ENCODE results near the gene SLC5A5. TPM values are rescaled to one million over a fixed set of nuclear protein-coding genes. Genes with fewer than 3 reads are reported as not detected.

The SLC5A5 gene
- not detected for polyA plus RNA-seq

DNA sequence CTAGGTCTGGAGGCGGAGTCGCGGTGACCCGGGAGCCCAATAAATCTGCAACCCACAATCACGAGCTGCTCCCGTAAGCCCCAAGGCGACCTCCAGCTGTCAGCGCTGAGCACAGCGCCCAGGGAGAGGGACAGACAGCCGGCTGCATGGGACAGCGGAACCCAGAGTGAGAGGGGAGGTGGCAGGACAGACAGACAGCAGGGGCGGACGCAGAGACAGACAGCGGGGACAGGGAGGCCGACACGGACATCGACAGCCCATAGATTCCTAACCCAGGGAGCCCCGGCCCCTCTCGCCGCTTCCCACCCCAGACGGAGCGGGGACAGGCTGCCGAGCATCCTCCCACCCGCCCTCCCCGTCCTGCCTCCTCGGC, at the start of gene SLC5A5:
Gene SLC5A5, plus strand, starts transcription at position 68 of the 373 bp plus-strand sequence. CDS start 375 bp downstream, outside the sequence.
- Mint-ChIP-seq H3K27me3 (peaks cover 15% of the 10 kb centered on the region), H3K27ac (peak within 1 kb of the TSS in 2 of 3 donors; percentile 32 to 50), H3K36me3 (no peaks in the 10 kb centered on the region), H3K4me1 (peaks cover 0 to 2% (median 1%) of the 10 kb centered on the region in 3 donors), H3K9me3 (no peaks in the 10 kb centered on the region), H3K4me3 (peak within 1 kb of the TSS; percentile 30 to 81 (median 60))

DNA sequence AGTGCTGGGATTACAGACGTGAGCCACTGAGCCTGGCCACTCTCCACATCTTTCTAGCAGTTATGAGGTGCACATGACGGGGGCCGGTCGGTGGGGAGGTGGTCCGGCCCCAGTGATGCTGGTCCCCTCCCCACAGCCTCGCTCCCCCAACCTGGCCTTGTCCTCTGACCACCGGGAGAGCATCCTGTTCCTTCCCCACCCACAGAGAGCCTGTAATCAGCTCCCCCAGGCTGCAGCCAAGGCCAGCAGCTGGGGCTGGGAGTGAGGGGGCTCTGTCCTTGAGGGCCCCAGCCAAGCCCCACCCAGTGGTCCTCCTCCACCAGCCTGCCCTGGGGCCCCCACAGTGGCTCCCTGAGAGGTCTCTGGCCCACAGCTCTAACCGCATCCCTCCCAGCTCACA, 47.4 kb upstream of the SLC5A5 start:
- H3K9me3 Mint-ChIP-seq: no peaks in the 10 kb centered on the region
- peaks cover 4% of the 10 kb centered on the region for H3K36me3 Mint-ChIP-seq
- H3K4me1 Mint-ChIP-seq: no peaks in the 10 kb centered on the region
- no peaks in the 10 kb centered on the region for H3K27me3 Mint-ChIP-seq
- H3K27ac Mint-ChIP-seq: no peak overlapping the region
- H3K4me3 Mint-ChIP-seq: no peak overlapping the region

DNA sequence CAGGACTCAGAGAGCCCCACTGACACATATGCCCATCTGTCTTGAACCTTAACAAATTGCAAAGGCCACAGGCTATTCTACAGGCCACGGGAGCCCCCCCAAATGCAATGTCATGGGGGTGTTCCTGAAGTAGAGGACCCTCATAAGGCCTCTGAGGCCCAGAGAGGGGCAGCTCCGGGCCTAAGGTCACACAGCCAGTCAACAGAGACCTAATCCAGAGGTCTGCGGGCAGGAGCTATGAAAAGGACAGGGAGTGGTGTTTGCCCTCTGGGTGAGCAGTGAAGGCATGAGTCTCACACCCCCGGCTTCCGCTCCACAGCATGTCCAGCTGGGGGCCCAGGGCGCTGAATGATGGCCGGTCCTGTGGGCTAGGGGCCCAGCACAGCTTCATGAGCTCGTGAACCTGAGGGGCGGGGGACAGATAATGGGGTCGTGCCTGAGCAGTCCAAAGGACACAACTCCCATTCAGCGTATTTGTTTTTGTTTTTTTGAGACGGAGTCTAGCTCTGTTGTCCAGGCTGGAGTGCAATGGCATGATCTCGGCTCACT, 45.2 kb upstream of the SLC5A5 start:
- Mint-ChIP-seq H3K27me3 (no peaks in the 10 kb centered on the region), H3K36me3 (peaks cover 7% of the 10 kb centered on the region), H3K4me1 (no peaks in the 10 kb centered on the region), H3K4me3 (no peak overlapping the region), H3K27ac (no peak overlapping the region), H3K9me3 (no peaks in the 10 kb centered on the region)

DNA sequence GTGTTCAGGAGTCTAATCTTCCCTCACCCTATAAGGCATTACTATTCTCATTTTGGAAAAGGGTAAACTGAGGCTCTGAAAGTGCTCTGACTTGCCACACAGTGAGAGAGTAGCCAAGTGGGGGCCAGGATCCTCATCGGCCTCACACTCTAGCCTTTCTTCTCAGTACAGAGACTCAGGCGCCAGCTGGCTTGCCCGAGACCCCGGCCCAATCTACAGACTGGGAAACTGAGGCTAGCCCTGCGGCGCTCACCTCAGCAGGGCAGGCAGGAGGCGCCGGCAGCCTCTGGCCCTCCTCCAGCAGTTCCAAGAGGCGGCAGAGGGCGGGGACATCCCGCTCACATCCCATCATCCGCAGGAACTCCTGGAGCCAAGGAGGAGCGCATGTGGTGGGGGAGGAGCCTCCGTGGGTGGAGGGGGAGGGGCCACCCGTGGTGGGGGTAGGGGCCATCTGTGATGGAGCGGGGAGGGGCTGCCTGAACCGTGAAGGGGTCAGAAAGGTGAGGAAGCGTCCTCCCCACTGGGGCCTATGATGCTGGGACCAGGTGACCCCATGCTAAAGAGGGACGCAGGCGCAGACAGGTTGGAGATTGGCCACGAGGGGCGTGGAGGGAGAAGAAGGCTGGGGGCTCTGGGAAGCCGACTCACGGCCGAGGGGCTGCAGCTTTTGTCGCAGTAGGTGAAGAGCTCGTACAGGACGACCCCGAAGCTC, 41.7 kb upstream of the SLC5A5 start:
- H3K27ac Mint-ChIP-seq: peak overlapping the region in 2 of 3 donors; percentile 43 to 49
- peaks cover 0 to 2% (median 0%) of the 10 kb centered on the region in 3 donors for H3K4me1 Mint-ChIP-seq
- H3K4me3 Mint-ChIP-seq: no peak overlapping the region
- H3K9me3 Mint-ChIP-seq: no peaks in the 10 kb centered on the region
- H3K27me3 Mint-ChIP-seq: no peaks in the 10 kb centered on the region
- H3K36me3 Mint-ChIP-seq: peaks cover 9% of the 10 kb centered on the region

DNA sequence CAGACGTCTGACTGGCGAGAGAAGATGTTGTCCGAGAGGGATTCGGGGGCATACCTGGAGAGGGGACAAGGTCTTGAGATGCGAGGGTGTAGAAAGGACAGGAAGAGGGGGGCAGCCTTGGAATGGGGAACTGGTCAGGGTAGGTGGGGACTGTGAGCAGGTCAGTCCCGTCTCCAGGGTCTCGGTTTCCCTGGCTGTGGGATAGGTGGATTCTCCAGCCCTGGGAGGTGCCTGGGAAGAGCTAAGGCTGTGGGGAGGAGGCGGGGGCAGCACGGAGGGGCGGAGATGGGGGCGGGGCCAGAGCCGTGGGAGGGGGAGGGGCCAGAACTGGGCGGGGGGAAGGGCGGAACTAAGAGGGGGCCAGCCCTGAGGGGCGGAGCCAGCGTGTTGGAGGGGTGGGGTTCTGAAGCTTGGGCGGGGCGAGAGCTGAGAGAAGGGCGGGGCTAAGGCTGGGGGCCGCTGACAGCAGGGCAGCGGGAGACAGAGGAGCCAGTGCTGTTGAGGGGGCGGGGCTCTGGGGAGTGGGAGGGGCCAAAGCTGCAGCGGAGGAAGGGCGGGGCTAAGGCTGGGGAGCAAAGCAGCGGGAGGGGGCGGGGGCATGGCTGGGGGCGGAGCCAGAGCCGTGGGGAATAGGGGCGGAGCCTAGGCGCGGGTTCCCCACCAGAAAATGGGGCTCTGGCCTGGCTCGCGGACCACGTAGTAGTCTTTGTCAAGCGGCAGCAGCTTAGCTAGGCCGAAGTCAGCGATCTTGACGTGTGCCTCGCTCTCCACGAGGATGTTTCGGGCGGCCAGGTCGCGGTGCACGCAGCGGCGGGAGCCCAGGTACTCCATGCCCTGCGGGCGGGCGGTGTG, 41.0 kb upstream of the SLC5A5 start:
- Mint-ChIP-seq H3K4me3 (no peak overlapping the region), H3K36me3 (peaks cover 13% of the 10 kb centered on the region), H3K4me1 (peaks cover 0 to 2% (median 1%) of the 10 kb centered on the region in 3 donors), H3K27ac (peak overlapping the region in 1 of 3 donors; percentile 49), H3K27me3 (no peaks in the 10 kb centered on the region), H3K9me3 (no peaks in the 10 kb centered on the region)

DNA sequence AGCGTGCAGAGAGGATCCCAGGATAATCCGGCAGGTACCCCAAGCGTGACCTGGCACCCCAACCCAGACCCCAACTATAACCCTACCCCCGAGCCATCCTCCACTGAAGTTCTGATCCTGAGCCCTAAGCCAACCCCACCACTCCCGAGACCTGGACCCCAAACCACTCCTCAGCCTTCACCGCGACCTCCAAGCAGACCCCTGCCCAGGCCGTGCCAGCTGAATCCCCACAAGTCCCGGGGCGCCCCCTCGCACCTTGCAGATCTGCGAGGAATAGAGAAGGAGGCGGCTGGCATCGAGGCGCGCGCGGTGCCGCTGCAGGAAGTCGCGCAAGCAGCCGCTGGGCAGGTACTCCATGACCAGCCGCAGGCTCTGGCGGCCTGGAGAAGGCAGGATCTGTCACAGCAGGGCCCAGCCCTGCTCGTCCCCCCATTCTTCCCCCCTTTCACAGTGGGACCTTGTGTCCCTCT, 40.3 kb upstream of the SLC5A5 start:
- Mint-ChIP-seq H3K27ac (peak overlapping the region in 1 of 3 donors; percentile 57), H3K9me3 (no peaks in the 10 kb centered on the region), H3K27me3 (no peaks in the 10 kb centered on the region), H3K4me3 (no peak overlapping the region), H3K4me1 (peaks cover 0 to 2% (median 1%) of the 10 kb centered on the region in 3 donors), H3K36me3 (peaks cover 14% of the 10 kb centered on the region)

DNA sequence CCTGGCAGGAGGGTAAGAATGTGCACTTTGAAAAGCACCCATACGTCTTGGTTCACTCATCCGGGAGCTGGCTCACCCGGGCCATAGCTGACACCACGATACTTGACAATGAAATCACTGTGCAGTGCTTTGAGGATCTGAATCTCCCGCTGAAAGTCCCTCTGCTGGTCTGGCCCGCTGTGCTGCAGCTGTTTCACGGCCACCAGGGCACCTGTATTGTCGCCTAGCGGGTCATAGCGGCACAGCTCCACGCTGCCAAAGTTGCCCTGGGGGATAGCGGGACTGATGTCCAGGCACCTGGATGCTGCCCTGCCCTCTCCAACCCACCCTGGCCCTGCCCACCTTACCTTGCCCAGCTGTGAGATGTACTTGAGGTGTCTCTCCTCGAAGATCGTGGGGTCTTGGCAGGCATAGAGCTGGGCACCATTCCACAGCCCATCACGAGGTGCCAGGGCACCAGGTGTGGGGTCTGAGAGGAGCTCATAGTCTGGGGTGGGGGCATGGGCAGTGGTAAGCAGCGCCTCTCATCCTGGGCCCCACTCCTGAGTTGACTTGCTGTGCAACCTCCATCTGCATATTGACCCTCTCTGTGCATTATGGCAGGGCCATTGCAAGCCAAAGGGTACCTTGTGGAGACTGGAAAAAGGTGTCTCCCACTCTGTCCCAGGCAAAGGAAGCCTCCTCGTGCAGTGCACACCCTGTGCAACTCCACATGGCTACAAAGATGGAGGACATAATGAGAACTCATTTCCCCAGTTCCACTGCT, 39.1 kb upstream of the SLC5A5 start:
- H3K36me3 Mint-ChIP-seq: peaks cover 17% of the 10 kb centered on the region
- peaks cover 0 to 2% (median 1%) of the 10 kb centered on the region in 3 donors for H3K4me1 Mint-ChIP-seq
- H3K27me3 Mint-ChIP-seq: no peaks in the 10 kb centered on the region
- no peak overlapping the region for H3K4me3 Mint-ChIP-seq
- H3K27ac Mint-ChIP-seq: no peak overlapping the region
- H3K9me3 Mint-ChIP-seq: no peaks in the 10 kb centered on the region

DNA sequence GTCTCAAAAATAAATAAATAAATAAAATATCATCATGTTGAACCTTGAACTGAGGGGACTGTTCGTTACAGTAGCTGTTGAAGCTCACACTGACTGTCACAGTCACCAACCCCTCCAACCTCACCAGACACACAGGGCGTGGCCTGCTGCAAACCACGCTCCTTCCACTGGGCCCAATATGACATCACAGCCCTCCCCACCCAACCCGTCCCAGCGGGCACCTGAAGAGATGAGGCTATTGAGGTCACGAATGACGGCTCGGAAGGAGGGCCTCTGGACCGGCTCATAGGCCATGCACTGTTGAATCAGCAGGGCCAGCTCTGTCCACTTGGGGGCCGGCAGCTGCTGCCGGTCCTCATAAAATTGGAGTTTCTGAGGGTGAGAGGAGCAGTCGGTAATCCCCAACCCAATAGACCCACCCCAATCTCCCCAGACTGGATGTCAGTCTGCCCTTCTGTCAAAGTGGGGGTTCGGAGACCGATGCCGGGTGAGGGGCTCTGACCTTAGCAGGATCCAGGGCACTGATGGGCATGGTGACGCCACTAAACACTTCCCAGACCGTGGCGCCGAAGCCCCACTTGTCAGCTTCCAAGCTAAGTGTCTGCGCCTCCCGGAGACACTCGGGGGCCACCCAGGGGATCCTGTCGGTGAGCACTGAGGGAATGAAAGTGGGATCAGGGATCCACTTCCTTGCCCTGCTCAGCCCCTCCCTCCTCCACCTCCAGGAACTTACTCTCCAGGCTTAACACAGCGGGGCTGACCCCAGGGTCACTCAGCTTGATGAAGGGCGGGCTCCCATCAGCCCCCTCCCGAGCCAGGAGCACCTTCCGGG, 37.2 kb upstream of the SLC5A5 start:
- Mint-ChIP-seq H3K27me3 (no peaks in the 10 kb centered on the region), H3K27ac (peak overlapping the region in 2 of 3 donors; percentile 31 to 60), H3K36me3 (peaks cover 14% of the 10 kb centered on the region), H3K4me1 (peaks cover 0 to 2% (median 1%) of the 10 kb centered on the region in 3 donors), H3K9me3 (no peaks in the 10 kb centered on the region), H3K4me3 (no peak overlapping the region)

DNA sequence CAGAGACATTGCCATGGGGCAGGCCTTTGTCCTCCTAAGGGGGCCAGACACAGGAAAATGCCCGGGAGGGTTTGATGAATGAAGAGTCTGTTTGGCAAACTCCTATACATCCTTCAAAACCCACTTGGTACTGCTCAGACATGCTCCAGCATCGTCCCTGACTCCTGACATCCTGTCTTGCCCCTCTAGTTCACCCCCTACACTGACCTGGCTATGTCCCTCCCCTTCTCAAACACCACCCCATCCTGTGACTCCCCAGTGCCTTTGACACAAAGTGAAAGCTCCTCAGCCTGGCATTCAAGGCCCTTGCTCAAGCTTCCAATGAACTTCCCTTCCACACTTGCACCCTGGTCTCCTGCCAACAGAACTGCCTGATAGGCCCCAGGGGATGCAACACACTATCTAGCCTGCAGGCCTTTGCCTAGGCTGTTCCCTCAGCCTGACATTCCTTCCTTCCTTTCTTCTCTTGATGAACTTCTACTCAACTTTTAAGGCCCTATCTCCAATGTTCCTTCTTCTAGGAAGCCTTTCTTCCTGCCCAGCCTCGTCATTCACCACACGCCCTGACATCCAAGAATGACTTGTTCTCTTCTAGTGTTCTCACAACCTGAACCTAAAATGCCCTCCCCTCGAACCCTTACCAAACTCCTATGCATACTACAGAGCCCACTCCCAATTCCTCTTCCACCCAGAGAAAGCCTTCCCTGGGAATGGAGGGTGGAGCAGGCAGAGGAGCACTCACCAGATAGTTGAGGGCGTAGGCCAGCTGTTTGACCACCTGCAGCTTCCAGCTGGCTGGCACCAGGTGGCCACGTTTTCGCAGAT, 36.4 kb upstream of the SLC5A5 start:
- no peaks in the 10 kb centered on the region for H3K9me3 Mint-ChIP-seq
- no peaks in the 10 kb centered on the region for H3K27me3 Mint-ChIP-seq
- H3K27ac Mint-ChIP-seq: peak overlapping the region in 2 of 3 donors; percentile 31 to 60
- H3K4me1 Mint-ChIP-seq: peaks cover 0 to 2% (median 1%) of the 10 kb centered on the region in 3 donors
- H3K36me3 Mint-ChIP-seq: peaks cover 12% of the 10 kb centered on the region
- H3K4me3 Mint-ChIP-seq: no peak overlapping the region

DNA sequence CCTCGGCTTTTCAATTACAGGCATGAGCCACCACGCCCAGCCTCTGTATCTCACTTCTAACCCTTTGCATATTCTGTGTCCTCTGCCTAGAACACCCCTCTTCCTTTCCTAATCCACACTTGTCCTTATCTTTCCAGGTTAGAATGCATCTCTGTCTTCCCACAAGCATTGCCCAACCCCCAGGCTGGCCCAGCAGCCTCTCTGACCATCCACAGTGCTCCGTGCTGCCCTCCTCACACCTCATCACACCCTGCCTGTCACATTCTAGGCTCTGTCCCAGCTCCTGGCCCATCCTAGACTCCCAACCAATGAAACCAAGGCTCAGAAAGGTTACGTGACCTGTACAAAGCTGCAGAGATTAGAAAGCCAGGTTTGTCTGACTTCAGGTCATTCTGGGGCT, 35.2 kb upstream of the SLC5A5 start:
- Mint-ChIP-seq H3K27me3 (no peaks in the 10 kb centered on the region), H3K9me3 (no peaks in the 10 kb centered on the region), H3K4me1 (peaks cover 0 to 2% (median 1%) of the 10 kb centered on the region in 3 donors), H3K27ac (peak overlapping the region in 1 of 3 donors; percentile 53), H3K4me3 (no peak overlapping the region), H3K36me3 (peaks cover 13% of the 10 kb centered on the region)

DNA sequence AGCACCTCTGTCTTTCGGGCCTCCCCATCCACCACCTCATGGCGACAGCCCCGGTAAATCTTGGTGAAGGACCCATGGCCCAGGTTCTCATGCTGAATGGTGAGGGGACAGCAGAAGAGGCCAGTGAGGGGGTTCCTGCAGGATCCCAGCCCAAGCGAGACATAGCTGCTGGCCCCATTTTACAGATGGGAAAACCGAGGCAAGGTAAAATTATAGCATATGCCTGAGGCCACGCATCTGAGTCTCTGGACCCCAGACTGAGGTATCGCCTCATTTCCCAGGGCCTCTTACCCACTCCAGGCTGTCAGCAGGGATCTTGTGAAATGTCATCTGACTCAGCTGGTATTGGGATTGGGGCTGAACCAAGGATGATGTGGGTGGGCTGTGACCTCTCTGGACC, 33.8 kb upstream of the SLC5A5 start:
- Mint-ChIP-seq H3K36me3 (peaks cover 11% of the 10 kb centered on the region), H3K4me1 (peaks cover 0 to 2% (median 1%) of the 10 kb centered on the region in 3 donors), H3K4me3 (no peak overlapping the region), H3K27me3 (no peaks in the 10 kb centered on the region), H3K27ac (no peak overlapping the region), H3K9me3 (no peaks in the 10 kb centered on the region)

DNA sequence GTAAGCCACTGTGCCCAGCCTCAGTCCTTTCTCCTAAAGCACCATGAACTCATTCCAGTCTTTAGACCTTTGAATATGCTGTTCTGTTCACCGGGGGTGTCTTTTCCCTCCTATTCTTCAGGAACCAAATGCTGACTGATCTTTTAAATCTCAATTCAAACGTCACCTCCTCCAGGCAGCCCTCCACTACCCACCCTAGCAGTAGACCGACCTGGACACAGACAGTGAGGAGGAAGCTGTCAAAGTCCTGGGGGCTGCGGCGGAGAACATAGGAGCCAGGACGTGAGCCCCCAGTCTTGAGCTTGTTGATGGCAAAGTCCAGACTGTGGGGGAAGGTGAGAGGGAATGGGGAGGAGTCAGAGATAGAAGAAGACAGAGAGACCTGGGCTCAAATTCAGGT, 31.7 kb upstream of the SLC5A5 start:
- peaks cover 11% of the 10 kb centered on the region for H3K36me3 Mint-ChIP-seq
- H3K27me3 Mint-ChIP-seq: no peaks in the 10 kb centered on the region
- peaks cover 0 to 10% (median 6%) of the 10 kb centered on the region in 3 donors for H3K4me1 Mint-ChIP-seq
- H3K4me3 Mint-ChIP-seq: no peak overlapping the region
- no peak overlapping the region for H3K27ac Mint-ChIP-seq
- no peaks in the 10 kb centered on the region for H3K9me3 Mint-ChIP-seq

DNA sequence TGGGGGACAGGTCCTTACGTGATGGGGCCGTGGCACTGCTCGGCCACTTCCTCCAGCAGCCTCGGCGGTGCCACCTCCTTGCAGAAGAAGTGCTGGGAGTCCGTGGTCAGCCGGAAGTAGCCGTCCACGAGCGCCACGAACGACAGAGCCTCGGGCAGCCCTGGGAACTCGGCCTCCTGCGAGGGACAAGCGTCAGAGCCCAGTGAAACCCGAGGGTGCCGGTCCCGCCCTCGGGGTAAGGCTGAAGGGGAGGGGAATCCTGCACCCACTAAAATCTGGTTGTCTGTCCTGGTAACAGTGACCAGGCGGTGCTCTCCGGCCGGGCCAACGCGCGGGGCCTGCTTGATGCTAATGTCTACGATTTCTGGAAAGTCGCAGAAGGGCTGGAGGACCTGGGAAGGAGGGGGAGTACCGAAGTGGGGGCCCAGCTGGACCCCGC, 30.4 kb upstream of the SLC5A5 start:
- Mint-ChIP-seq H3K4me3 (no peak overlapping the region), H3K36me3 (peaks cover 7% of the 10 kb centered on the region)

More for the DNA sequence above, 30.4 kb upstream of the SLC5A5 start:
- no peaks in the 10 kb centered on the region for H3K27me3 Mint-ChIP-seq
- H3K27ac Mint-ChIP-seq: peak overlapping the region in 1 of 3 donors; percentile 78
- H3K4me1 Mint-ChIP-seq: peaks cover 7 to 15% (median 11%) of the 10 kb centered on the region in 3 donors
- H3K9me3 Mint-ChIP-seq: no peaks in the 10 kb centered on the region
